Sigmoid colon (tissue), 7 donors: ENCODE measurements around the gene TMEM87A. TPM values are rescaled to one million over a fixed set of nuclear protein-coding genes. Genes with fewer than 3 reads are reported as not detected.

ENCODE experiments used
- DNase-seq: peaks from one replicate; pipeline ENCODE4 v3.0.0-alpha.2; 2019
- H3K27ac ChIP-seq, 4 donors: fragments of 200-600 bp; sonication (generic); one replicate each; pipeline ENCODE4 v1.5.1; 2016 to 2019; ENCODE audit warnings: mild to moderate bottlenecking in 1 of 4
- H3K27me3 ChIP-seq, 3 donors: fragments of 200-600 bp; sonication (generic); one replicate each; pipeline ENCODE4 v1.5.1; 2019; ENCODE audit warnings: mild to moderate bottlenecking in 1 of 3
- H3K36me3 ChIP-seq, 4 donors: fragments of 200-600 bp; sonication (generic); one replicate each; pipeline ENCODE4 v1.5.1; 2016 to 2019
- H3K4me1 ChIP-seq, 4 donors: fragments of 200-600 bp; sonication (generic); one replicate each; pipeline ENCODE4 v1.5.1; 2017 to 2019
- H3K4me3 ChIP-seq, 4 donors: fragments of 200-600 bp; sonication (generic); one replicate each; pipeline ENCODE4 v1.5.1; 2017 to 2019; ENCODE audit warnings: mild to moderate bottlenecking in 2 of 4, moderate library complexity in 1 of 4
- H3K9me3 ChIP-seq, 4 donors: fragments of 200-600 bp in 3 of 4; sonication (generic) in 3 of 4; one replicate each; pipeline versions ENCODE4 v1.5.1 to v1.6.1; 2013 to 2019
- EP300 ChIP-seq, 4 donors: sonication (generic); formaldehyde crosslinking; IDR thresholded peaks; one replicate each; pipeline ENCODE4 v1.6.1; 2017; ENCODE audit warnings: antibody characterized with exemption in 4 of 4
- POLR2A ChIP-seq, 2 donors: fragments of 450-650 bp; IDR thresholded peaks; one replicate each; pipeline ENCODE4 v1.6.1; 2016; ENCODE audit warnings: antibody characterized with exemption in 2 of 2, mild to moderate bottlenecking in 2 of 2, moderate library complexity in 2 of 2
- POLR2AphosphoS5 ChIP-seq, 4 donors: sonication (generic); formaldehyde crosslinking; IDR thresholded peaks; one replicate each; pipeline ENCODE4 v1.6.1; 2017; ENCODE audit warnings: antibody characterized with exemption in 4 of 4
- WGBS, 2 donors: extraction: QIAGEN DNeasy Blood & Tissue Kit; methylation state at CpG; one replicate each; pipeline ENCODE4 v1.1.7; 2013; 5-methylcytosine and 5-hydroxymethylcytosine counted together
- intact Hi-C: fragments of 100-400 bp; cut with DNase I; formaldehyde crosslinking; loops from one replicate; pipeline ENCODE4 v1.15.1; 2023
- polyA plus RNA-seq, 3 donors: library from polyadenylated mRNA; stranded (reverse); fragments of 200-250 nt; gene quantifications; one replicate each; pipeline ENCODE4 v1.2.3, GENCODE V29; 2013
- small RNA-seq, 3 donors: library from RNA; depleted of rRNA; stranded (forward); fragments of <200 nt; gene quantifications; one replicate each; pipeline ENCODE3, GENCODE V24; 2016
- total RNA-seq, 4 donors: library from RNA; depleted of rRNA; stranded (reverse); fragments of >200 nt; gene quantifications; one replicate each; pipeline ENCODE4 v1.1.0, GENCODE V29; 2016
- TF ChIP-seq, protein P1 (sequence below), 4 experiments: fragments of 450-650 bp in 3 of 4; fragments of 200-600 bp in 1 of 4; IDR thresholded peaks; one replicate each; pipeline ENCODE4 v1.5.1; 2016 to 2019; ENCODE audit warnings: antibody characterized with exemption in 4 of 4, mild to moderate bottlenecking in 3 of 4, moderate library complexity in 2 of 4
- donor health status: healthy with polysubstance abuse.
- donor health status: Bipolar disorder and iron deficiency.
- donor health status: healthy.

Gene TMEM87A
- total and polyA plus RNA-seq, 7 donors = 9.6 to 45.3 (median 41.0) TPM

DNA sequence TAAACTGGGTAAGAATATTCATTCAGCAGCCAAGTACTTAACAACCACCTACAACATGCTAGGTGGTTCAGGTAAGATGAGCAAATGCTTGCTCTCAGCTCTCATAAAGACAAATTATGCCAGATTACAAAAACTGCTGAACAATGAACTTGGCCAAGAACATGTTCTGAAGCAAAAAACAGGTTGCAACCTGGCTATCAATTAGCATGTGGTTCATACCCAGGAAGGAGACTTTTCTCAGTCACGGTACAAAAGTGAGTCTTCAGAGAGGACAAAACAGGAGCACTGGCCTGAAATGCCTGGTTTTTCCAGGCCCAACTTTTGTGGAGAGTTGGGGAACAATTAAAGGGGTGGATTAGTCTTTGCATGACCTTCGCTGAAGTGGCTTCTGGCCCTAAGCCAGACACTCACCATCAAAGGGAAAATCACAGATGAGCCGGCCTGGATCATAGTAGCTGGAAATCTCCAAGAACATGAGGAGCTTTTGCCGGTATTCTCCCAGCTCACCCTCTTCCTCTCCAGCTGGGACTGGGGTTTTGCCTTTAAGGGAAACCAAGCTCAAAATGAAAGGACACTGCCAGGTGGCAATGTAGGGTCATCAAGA, 109.2 kb downstream of the TMEM87A start:
- no peak for TF ChIP-seq EP300 (IDR thresholded peaks at IDR 0.05)
- TF ChIP-seq, protein P1, sequence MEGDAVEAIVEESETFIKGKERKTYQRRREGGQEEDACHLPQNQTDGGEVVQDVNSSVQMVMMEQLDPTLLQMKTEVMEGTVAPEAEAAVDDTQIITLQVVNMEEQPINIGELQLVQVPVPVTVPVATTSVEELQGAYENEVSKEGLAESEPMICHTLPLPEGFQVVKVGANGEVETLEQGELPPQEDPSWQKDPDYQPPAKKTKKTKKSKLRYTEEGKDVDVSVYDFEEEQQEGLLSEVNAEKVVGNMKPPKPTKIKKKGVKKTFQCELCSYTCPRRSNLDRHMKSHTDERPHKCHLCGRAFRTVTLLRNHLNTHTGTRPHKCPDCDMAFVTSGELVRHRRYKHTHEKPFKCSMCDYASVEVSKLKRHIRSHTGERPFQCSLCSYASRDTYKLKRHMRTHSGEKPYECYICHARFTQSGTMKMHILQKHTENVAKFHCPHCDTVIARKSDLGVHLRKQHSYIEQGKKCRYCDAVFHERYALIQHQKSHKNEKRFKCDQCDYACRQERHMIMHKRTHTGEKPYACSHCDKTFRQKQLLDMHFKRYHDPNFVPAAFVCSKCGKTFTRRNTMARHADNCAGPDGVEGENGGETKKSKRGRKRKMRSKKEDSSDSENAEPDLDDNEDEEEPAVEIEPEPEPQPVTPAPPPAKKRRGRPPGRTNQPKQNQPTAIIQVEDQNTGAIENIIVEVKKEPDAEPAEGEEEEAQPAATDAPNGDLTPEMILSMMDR (IDR thresholded peaks at IDR 0.05) = no peak
- no peak for TF ChIP-seq POLR2AphosphoS5 (IDR thresholded peaks at IDR 0.05)
- TF ChIP-seq POLR2A (IDR thresholded peaks at IDR 0.05) = no peak
- H3K27ac ChIP-seq = no peak overlapping the region
- intact Hi-C loops = no loop called here
- peaks cover 69 to 100% (median 94%) of the 10 kb centered on the region in 4 donors for H3K36me3 ChIP-seq
- DNase-seq = no peak
- H3K27me3 ChIP-seq = no peaks in the 10 kb centered on the region
- WGBS, 2 donors = 87 to 88% methylated on average over 4 of the region's 4 CpGs
- H3K9me3 ChIP-seq = no peaks in the 10 kb centered on the region
- no peak overlapping the region for H3K4me3 ChIP-seq
- no peaks in the 10 kb centered on the region for H3K4me1 ChIP-seq

DNA sequence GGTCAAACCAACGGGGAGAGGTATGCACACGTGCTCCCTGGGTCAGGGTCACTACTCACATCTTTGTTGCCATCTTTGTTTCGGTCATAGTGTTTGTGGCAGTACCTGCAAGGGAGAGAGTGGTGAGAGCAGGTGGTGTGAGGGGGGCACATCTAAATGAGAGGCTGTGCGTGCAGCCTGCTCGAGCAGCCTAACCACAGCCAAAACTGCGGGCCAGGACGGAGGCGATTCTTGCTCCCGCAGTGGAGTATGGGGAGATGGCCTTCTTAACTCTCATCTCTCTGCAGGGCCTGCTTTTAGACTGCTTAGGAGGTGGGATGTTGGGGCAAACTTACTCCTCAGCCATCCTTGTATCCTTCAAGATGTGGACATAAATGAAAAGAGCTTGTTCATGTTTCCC, 109.9 kb downstream of the TMEM87A start:
- TF ChIP-seq POLR2AphosphoS5 (IDR thresholded peaks at IDR 0.05) = no peak
- TF ChIP-seq, protein P1 (IDR thresholded peaks at IDR 0.05) = no peak
- no peak for TF ChIP-seq EP300 (IDR thresholded peaks at IDR 0.05)
- TF ChIP-seq POLR2A (IDR thresholded peaks at IDR 0.05) = no peak
- Histone ChIP-seq H3K4me3 (no peak overlapping the region), H3K9me3 (no peaks in the 10 kb centered on the region), H3K27me3 (no peaks in the 10 kb centered on the region), H3K4me1 (no peaks in the 10 kb centered on the region), H3K27ac (no peak overlapping the region), H3K36me3 (peaks cover 69 to 97% (median 91%) of the 10 kb centered on the region in 4 donors)
- WGBS, 2 donors = 95 to 97% methylated on average over 9 of the region's 9 CpGs
- no peak for DNase-seq
- intact Hi-C loops = no loop called here

Small RNA genes within 50 kb of the gene (small RNA-seq; reads per million reads assigned to genes)
- 0 to 0.22 (median 0) reads per million in 3 donors for gene MIR627

Other genes starting within 250 kb of the TMEM87A start
- under 1 TPM in 1 of 4 donors, not detected in 3; 0.28 TPM for gene PLA2G4D, start 178.9 kb downstream of the TMEM87A start, total RNA-seq
- under 1 TPM in 2 of 3 donors, not detected in 1; under 0.01 to 0.31 TPM for gene PLA2G4D, start 178.9 kb downstream of the TMEM87A start, polyA plus RNA-seq
- under 1 TPM in 2 of 4 donors, not detected in 2; under 0.01 to 0.71 TPM for gene PLA2G4F, start 116.8 kb downstream of the TMEM87A start, total RNA-seq
- 10 to 100 TPM in 2 of 3 donors, 1 to 10 TPM in 1; 7.2 to 28.8 (median 12.9) TPM for gene PLA2G4F, start 116.8 kb downstream of the TMEM87A start, polyA plus RNA-seq
- 100 to 1,000 TPM in 1 of 4 donors, 10 to 100 TPM in 3; 70.3 to 186 (median 78.6) TPM for gene VPS39, start 65.1 kb downstream of the TMEM87A start, total RNA-seq
- gene VPS39, start 65.1 kb downstream of the TMEM87A start, polyA plus RNA-seq = 10 to 100 TPM; 16.2 to 44.0 (median 22.0) TPM
- 10 to 100 TPM; 18.9 to 34.1 (median 22.9) TPM for gene GANC, start 232 bp downstream of the TMEM87A start, total RNA-seq
- 10 to 100 TPM in 2 of 3 donors, 1 to 10 TPM in 1; 9.0 to 19.9 (median 16.8) TPM for gene GANC, start 232 bp downstream of the TMEM87A start, polyA plus RNA-seq
- gene CAPN3, start 86.1 kb upstream of the TMEM87A start, total RNA-seq = 10 to 100 TPM in 2 of 4 donors, 1 to 10 TPM in 2; 5.4 to 18.8 (median 8.6) TPM
- gene CAPN3, start 86.1 kb upstream of the TMEM87A start, polyA plus RNA-seq = 10 to 100 TPM in 1 of 3 donors, 1 to 10 TPM in 2; 4.4 to 11.4 (median 5.4) TPM
- gene ZNF106, start 217.7 kb upstream of the TMEM87A start, total RNA-seq = 100 to 1,000 TPM in 1 of 4 donors, 10 to 100 TPM in 3; 69.4 to 107 (median 82.3) TPM
- gene ZNF106, start 217.7 kb upstream of the TMEM87A start, polyA plus RNA-seq = 10 to 100 TPM; 10.9 to 18.1 (median 13.2) TPM
- 10 to 100 TPM; 43.8 to 67.4 (median 57.9) TPM for gene SNAP23, start 222.2 kb upstream of the TMEM87A start, total RNA-seq
- 100 to 1,000 TPM in 1 of 3 donors, 10 to 100 TPM in 2; 50.2 to 107 (median 76.9) TPM for gene SNAP23, start 222.2 kb upstream of the TMEM87A start, polyA plus RNA-seq